Astrocyte of the cerebellum (primary cell): Measurements from ENCODE around the gene ZRANB1.

Experiments
- DNase-seq: peaks from one replicate; pipeline ENCODE4 v3.0.0-alpha.2; 2011; ENCODE audit warnings: low read depth
- H3K4me3 ChIP-seq: 2 replicates; pipeline ENCODE4 v1.5.1; 2011; ENCODE audit warnings: mild to moderate bottlenecking, low read depth, low read length, moderate library complexity
- CTCF ChIP-seq: IDR thresholded peaks from 2 replicates; pipeline ENCODE4 v1.5.1; 2012; ENCODE audit warnings: low read length, low read depth, moderate library complexity, mild to moderate bottlenecking; ENCODE audit errors: missing control alignments
- in situ Hi-C: cut with HindIII; loops from 2 replicates; pipeline ENCODE4 v1.10.0; 2017; ENCODE audit warnings: low sequenced_read_pairs

The ZRANB1 gene

DNA sequence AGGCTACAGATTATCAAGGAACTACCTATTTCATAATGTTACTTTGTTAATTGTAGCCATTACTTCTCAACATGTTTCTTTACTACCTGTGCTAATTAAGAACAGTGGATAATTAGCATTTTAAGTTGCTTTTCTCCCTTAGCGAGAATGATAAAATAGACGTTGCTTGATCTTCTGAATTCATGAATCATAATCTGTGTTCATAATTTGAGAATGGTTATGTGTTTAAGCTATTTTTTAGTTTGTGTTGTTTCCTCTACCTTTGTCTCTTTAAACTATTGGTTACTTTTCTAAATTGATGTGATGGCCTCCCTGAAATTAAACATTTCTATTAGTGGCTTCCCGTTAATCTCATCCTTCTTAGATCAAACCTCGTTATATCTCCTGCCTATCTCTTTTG lies at the start of gene ZRANB1:
TSS of gene ZRANB1 (plus strand) at position 301 of the 400 bp plus-strand sequence. CDS start 371 bp downstream, outside the sequence.
- no peak for DNase-seq
- in situ Hi-C loops: no loop called here

GRCh38 chr10:124892905-124893304 lies 49.0 kb upstream of the ZRANB1 start:
- no peak overlapping the region for H3K4me3 ChIP-seq
- TF ChIP-seq CTCF: no peak
- in situ Hi-C loops: no loop called here
- no peak for DNase-seq

More for the DNA sequence above, at the start of gene ZRANB1:
- no peak for TF ChIP-seq CTCF
- no peak within 1 kb of the TSS for H3K4me3 ChIP-seq

DNA sequence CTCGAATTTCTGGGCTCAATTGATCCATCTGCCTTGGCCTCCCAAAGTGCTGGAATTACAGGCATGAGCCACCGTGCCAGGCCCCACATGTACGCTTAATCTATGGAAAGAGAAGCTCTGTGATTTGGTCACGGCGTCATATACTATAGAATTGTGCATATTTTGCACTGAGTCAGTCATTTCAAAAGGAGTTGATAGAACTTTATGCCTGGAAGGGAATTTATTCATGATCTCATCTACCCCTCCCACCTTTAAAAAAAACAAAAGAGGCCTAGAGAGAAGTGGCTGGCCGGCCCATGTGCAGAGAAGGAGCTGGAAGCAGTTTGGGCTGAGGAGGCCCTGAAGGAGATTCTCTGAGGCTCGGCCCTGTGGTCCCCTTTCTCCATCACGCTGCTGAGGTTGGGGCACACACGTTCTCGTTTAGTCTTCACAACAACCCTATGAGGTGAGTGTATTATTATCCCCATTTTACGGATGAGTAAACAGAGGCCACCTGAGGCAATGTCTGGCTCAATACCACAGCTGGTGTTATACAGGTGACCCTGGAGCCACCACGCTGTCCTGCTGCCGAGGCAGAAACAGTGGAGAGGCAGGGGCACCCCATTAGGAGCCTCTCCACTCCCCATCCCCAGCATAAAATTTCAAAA lies 47.2 kb upstream of the ZRANB1 start:
- in situ Hi-C loops: no loop called here
- DNase-seq: no peak
- no peak overlapping the region for H3K4me3 ChIP-seq
- no peak for TF ChIP-seq CTCF

GRCh38 chr10:124896751-124897150 lies 45.2 kb upstream of the ZRANB1 start:
- in situ Hi-C loops: no loop called here
- no peak for TF ChIP-seq CTCF
- no peak for DNase-seq
- no peak overlapping the region for H3K4me3 ChIP-seq

DNA sequence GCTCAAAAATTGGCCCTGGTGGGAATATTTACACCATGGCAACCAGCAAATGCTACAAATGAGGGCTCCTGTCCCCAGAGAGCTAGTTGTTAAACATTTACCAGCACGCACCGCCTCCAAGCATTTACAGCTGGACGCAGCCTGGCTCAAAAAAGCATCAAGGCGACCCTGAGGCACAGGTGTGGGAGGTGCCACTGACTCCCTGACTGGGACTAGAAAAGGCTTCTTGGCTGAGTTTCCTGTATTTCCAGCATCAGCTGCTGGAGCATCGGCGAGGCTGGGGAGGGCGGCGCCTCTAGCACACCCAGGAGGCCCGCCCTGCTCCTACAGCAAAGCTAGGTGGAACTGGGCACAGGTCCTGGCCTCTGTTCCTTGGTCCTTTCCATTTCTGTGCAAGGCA lies 43.5 kb upstream of the ZRANB1 start:
- TF ChIP-seq CTCF: no peak
- DNase-seq: no peak
- in situ Hi-C loops: no loop called here
- no peak overlapping the region for H3K4me3 ChIP-seq

GRCh38 chr10:124899151-124899550 lies 42.8 kb upstream of the ZRANB1 start:
- in situ Hi-C loops: no loop called here
- no peak for TF ChIP-seq CTCF
- no peak for DNase-seq
- no peak overlapping the region for H3K4me3 ChIP-seq

- no peak for TF ChIP-seq CTCF
- H3K4me3 ChIP-seq: no peak overlapping the region
- DNase-seq: no peak
- in situ Hi-C loops: no loop called here
Observed at GRCh38 chr10:124902462-124902861, 39.5 kb upstream of the ZRANB1 start.
